ENCODE data around the gene SPECC1L.

- TF ChIP-seq POLR2AphosphoS5 (IDR thresholded peaks at IDR 0.05; ENCODE audit: borderline replicate concordance, low read depth, low read length) (no peak), EZH2 (IDR thresholded peaks at IDR 0.05) (no peak), FOXP2 (optimal IDR thresholded peaks at IDR 0.05; ENCODE audit: control extremely low read depth, extremely low read length, insufficient read depth) (no peak)
Measured at GRCh38 chr22:24427500-24428164, 157.0 kb downstream of the SPECC1L start, which contains the start of gene ADORA2A.
